Sigmoid colon (tissue), 4 donors: ENCODE measurements around the gene TFAP2B.

Experiments
- EP300 ChIP-seq, 4 donors: sonication (generic); formaldehyde crosslinking; IDR thresholded peaks; one replicate each; pipeline ENCODE4 v1.6.1; 2017; ENCODE audit warnings: antibody characterized with exemption in 4 of 4
- POLR2A ChIP-seq, 2 donors: fragments of 450-650 bp; IDR thresholded peaks; one replicate each; pipeline ENCODE4 v1.6.1; 2016; ENCODE audit warnings: antibody characterized with exemption in 2 of 2, mild to moderate bottlenecking in 2 of 2, moderate library complexity in 2 of 2
- POLR2AphosphoS5 ChIP-seq, 4 donors: sonication (generic); formaldehyde crosslinking; IDR thresholded peaks; one replicate each; pipeline ENCODE4 v1.6.1; 2017; ENCODE audit warnings: antibody characterized with exemption in 4 of 4
- TF ChIP-seq, protein P1 (sequence below), 4 experiments: fragments of 450-650 bp in 3 of 4; fragments of 200-600 bp in 1 of 4; IDR thresholded peaks; one replicate each; pipeline ENCODE4 v1.5.1; 2016 to 2019; ENCODE audit warnings: antibody characterized with exemption in 4 of 4, mild to moderate bottlenecking in 3 of 4, moderate library complexity in 2 of 4

DNA sequence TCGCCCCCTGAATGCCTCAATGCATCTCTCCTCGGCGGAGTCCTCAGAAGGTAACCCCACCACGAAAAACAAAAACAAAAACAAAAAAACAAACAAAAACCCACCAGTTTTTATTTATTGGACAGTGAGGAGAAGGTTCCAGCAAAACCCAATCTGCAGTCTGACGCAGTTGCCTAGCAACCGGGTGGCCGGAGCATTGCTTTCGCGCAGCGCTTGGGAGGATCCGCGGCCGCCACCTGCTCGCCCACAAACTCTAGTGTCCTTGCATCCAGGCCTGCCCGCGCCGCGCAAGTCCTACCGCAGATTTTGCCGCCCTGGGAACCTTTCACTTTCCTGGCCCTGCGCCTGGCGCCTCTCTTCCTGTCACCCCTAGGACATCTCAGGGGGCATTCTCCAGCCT lies 17.6 kb downstream of the TFAP2B start:
- TF ChIP-seq, protein P1, sequence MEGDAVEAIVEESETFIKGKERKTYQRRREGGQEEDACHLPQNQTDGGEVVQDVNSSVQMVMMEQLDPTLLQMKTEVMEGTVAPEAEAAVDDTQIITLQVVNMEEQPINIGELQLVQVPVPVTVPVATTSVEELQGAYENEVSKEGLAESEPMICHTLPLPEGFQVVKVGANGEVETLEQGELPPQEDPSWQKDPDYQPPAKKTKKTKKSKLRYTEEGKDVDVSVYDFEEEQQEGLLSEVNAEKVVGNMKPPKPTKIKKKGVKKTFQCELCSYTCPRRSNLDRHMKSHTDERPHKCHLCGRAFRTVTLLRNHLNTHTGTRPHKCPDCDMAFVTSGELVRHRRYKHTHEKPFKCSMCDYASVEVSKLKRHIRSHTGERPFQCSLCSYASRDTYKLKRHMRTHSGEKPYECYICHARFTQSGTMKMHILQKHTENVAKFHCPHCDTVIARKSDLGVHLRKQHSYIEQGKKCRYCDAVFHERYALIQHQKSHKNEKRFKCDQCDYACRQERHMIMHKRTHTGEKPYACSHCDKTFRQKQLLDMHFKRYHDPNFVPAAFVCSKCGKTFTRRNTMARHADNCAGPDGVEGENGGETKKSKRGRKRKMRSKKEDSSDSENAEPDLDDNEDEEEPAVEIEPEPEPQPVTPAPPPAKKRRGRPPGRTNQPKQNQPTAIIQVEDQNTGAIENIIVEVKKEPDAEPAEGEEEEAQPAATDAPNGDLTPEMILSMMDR (IDR thresholded peaks at IDR 0.05) = no peak
- TF ChIP-seq POLR2AphosphoS5 (IDR thresholded peaks at IDR 0.05) (no peak), POLR2A (IDR thresholded peaks at IDR 0.05) (no peak), EP300 (IDR thresholded peaks at IDR 0.05) (no peak)
